NT2/D1 (cell line): Measurements from ENCODE around the gene MTX2.

Experiments used
- DNase-seq: peaks from one replicate; pipeline ENCODE4 v3.0.0-alpha.2; 2011; ENCODE audit warnings: low read depth, low spot score
- H3K27me3 ChIP-seq: 2 replicates; pipeline ENCODE4 v1.6.0; 2011; ENCODE audit warnings: mild to moderate bottlenecking; ENCODE audit not compliant: insufficient read length, insufficient read depth
- H3K36me3 ChIP-seq: 2 replicates; pipeline ENCODE4 v1.6.1; 2011; ENCODE audit warnings: mild to moderate bottlenecking, low read length, mixed read lengths; ENCODE audit not compliant: insufficient read depth, insufficient read length
- H3K4me1 ChIP-seq: 2 replicates; pipeline ENCODE4 v1.5.1; 2011; ENCODE audit not compliant: insufficient read depth, insufficient read length
- H3K4me3 ChIP-seq: 2 replicates; pipeline ENCODE4 v1.5.1; 2011; ENCODE audit warnings: low read depth; ENCODE audit not compliant: insufficient read length
- H3K9ac ChIP-seq: 2 replicates; pipeline ENCODE4 v1.6.0; 2011; ENCODE audit warnings: low read depth; ENCODE audit not compliant: insufficient read length
- H3K9me3 ChIP-seq: 2 replicates; pipeline ENCODE4 v1.5.1; 2011; ENCODE audit warnings: mild to moderate bottlenecking, low read length; ENCODE audit not compliant: insufficient read depth
- SUZ12 ChIP-seq: IDR thresholded peaks from 2 replicates; pipeline ENCODE4 v1.6.1; 2011; ENCODE audit not compliant: insufficient read length, insufficient read depth; ENCODE audit errors: extremely low read depth
- YY1 ChIP-seq: IDR thresholded peaks from 2 replicates; pipeline ENCODE4 v1.6.1; 2011; ENCODE audit not compliant: insufficient read length, insufficient read depth
- ZNF274 ChIP-seq: IDR thresholded peaks from 2 replicates; pipeline ENCODE4 v1.6.1; 2011; ENCODE audit warnings: mild to moderate bottlenecking, low read depth, low read length

The MTX2 gene

GRCh38 chr2:176378323-176378722, 109.1 kb downstream of the MTX2 start:
- H3K4me3 ChIP-seq: no peak overlapping the region
- DNase-seq: no peak

DNA sequence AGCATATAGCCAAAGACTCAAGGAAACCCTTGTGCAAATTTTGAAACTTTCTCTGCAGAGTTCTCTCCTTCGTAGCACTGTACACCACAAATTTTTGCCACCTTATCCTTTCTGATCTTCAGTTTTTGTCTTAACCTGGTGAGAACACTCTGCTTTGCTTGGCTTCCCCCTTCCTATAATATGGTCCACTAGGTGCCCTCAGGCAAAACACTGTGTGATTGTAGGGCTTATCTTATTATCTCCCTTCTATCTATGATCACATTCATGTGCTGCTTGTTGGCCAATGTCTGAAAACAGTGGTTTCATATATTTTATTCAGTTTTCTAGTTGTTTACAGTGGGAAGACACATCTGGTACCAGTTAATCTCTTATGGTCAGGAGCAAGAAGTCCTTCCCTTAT, 111.1 kb downstream of the MTX2 start:
- no peaks in the 10 kb centered on the region for H3K27me3 ChIP-seq
- no peak for DNase-seq
- TF ChIP-seq SUZ12 (no peak), YY1 (no peak), ZNF274 (no peak)
- H3K9me3 ChIP-seq: peaks cover 23% of the 10 kb centered on the region
- H3K9ac ChIP-seq: no peak overlapping the region
- H3K4me1 ChIP-seq: no peaks in the 10 kb centered on the region
- no peak overlapping the region for H3K4me3 ChIP-seq
- H3K36me3 ChIP-seq: no peaks in the 10 kb centered on the region

More at GRCh38 chr2:176378323-176378722, 109.1 kb downstream of the MTX2 start:
- Histone ChIP-seq H3K36me3 (no peaks in the 10 kb centered on the region), H3K9me3 (peaks cover 23% of the 10 kb centered on the region), H3K4me1 (no peaks in the 10 kb centered on the region), H3K9ac (no peak overlapping the region), H3K27me3 (no peaks in the 10 kb centered on the region)
- TF ChIP-seq SUZ12 (no peak), ZNF274 (no peak), YY1 (no peak)

DNA sequence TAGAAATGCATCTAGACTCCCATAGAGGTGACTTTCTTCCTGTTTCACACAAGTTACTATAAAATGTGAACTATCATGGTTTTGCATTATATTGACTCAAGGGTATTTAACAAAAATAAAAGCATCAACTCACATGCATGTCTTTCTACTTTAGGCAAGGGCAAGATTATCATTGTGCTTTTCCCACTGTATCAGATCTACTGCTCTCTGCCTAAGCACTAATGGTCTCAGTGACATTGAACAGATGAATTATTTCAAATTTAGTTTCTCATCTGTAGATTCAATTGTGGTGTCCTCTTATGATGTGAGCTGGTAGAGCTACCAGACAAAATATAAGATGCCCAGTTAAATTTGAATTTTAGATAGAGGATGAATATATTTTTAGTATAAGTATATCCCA, 113.9 kb downstream of the MTX2 start:
- no peak for TF ChIP-seq SUZ12
- no peak for TF ChIP-seq YY1
- no peak for TF ChIP-seq ZNF274

DNA sequence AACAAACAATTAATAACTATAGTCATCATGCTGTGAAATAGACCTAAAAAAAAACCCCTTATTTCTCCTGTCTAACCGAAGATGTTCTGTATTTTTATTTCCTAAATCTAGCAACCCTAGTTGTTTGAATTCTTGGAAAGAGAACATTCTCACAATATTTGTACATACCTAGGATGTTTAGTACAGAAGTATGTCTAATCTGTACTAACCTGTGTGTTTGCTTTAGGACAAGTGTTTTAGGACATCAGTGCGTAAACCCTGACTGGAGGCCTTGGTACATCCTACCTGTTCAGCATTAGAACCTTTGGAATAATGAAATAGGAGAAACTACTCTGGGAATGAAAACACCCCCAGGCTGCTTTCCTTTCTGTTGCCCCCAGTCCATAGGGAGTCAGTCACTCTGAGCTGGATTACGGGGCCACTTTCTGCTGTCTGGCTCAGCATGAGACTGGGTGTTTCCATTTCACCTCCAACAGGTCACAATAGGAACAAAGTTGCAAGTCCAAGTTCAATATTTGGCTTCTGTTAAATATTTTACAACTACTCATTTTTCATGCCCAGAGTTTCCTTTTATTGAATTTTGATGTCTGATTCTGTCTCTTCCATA, 114.7 kb downstream of the MTX2 start:
- no peak for DNase-seq
- TF ChIP-seq YY1: no peak
- H3K27me3 ChIP-seq: no peaks in the 10 kb centered on the region
- no peak overlapping the region for H3K9ac ChIP-seq
- no peak overlapping the region for H3K4me3 ChIP-seq
- peaks cover 4% of the 10 kb centered on the region for H3K9me3 ChIP-seq
- no peaks in the 10 kb centered on the region for H3K4me1 ChIP-seq
- H3K36me3 ChIP-seq: no peaks in the 10 kb centered on the region

More for the DNA sequence above, 113.9 kb downstream of the MTX2 start:
- no peaks in the 10 kb centered on the region for H3K36me3 ChIP-seq
- no peaks in the 10 kb centered on the region for H3K27me3 ChIP-seq
- no peak for DNase-seq
- no peak overlapping the region for H3K4me3 ChIP-seq
- H3K9ac ChIP-seq: no peak overlapping the region
- H3K9me3 ChIP-seq: peaks cover 12% of the 10 kb centered on the region
- no peaks in the 10 kb centered on the region for H3K4me1 ChIP-seq

DNA sequence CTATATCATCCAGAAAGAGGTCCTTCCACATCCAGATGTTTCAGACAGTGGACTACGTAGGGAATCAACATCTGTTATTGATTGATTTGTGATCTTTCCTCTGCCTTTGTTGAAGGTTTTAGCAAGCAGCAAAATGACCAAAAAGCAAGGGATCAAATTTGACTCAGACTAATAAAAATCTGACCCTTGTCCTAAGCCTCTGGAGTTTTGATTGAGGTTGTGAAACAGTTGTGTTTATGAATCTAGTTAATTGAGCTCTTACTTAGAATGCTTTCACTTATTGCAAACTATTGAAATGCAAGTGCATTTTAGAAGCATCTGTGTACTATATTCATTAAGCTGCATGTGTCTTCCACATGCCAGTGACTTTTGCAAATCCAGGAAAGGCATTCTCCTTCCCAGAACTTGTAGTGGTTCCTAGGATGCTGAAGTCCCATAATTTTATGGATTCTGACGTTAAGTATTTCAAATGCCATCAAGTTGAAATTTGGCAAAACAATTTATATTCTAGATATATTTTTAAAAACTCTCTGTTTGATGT, 116.0 kb downstream of the MTX2 start:
- no peak overlapping the region for H3K4me3 ChIP-seq
- H3K27me3 ChIP-seq: no peaks in the 10 kb centered on the region
- no peaks in the 10 kb centered on the region for H3K9me3 ChIP-seq
- H3K9ac ChIP-seq: no peak overlapping the region
- TF ChIP-seq SUZ12: no peak
- no peak for TF ChIP-seq ZNF274
- TF ChIP-seq YY1: no peak
- H3K36me3 ChIP-seq: no peaks in the 10 kb centered on the region
- no peaks in the 10 kb centered on the region for H3K4me1 ChIP-seq
- no peak for DNase-seq

DNA sequence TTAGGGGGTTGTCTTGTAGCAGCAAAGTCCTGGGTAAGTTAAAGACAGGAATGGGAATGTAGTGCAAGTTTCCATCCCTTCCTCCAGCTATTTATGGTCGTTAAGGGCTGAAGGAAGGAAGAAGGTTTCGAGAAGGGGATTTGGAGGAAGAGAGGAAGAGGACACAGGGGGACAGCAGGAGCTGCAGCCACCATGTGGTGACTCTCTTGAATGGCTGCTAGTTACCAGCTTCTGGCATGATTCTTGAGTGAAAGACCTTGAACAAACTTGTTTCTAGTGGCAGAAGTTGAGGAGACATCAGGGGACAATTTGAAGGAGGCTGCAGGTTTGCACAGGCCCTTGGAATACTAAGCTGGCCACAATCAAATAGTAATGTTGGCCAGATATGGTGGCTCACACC, 116.6 kb downstream of the MTX2 start:
- no peak for DNase-seq
- H3K4me3 ChIP-seq: no peak overlapping the region
- no peak overlapping the region for H3K9ac ChIP-seq
- H3K9me3 ChIP-seq: no peaks in the 10 kb centered on the region
- no peaks in the 10 kb centered on the region for H3K27me3 ChIP-seq
- H3K36me3 ChIP-seq: no peaks in the 10 kb centered on the region
- no peaks in the 10 kb centered on the region for H3K4me1 ChIP-seq
- TF ChIP-seq YY1: no peak
